ENCODE results near the gene MVK.

Gene MVK

DNA sequence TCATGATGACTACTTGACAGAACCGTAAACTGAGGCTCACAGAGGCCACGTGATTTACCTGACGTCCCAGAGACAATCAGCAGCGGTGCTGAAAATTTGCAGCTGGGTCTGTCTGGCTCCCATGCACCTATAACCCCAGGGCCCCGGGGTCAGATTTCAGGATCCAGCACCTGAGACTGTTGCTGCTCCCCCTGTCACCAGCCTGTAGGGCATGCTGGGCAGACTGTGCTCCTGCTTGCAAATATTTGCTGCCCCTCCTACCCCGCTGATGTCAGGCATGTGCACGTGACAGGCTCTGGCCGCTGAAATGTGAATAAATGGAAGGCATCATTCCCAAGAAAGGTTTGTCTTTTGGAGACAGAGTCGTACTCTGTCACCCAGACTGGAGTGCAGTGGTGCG, 6.3 kb upstream of the MVK start:
- DNase-seq, result no peak

GRCh38 chr12:109567967-109568366, 5.6 kb upstream of the MVK start:
- no peak for DNase-seq

DNA sequence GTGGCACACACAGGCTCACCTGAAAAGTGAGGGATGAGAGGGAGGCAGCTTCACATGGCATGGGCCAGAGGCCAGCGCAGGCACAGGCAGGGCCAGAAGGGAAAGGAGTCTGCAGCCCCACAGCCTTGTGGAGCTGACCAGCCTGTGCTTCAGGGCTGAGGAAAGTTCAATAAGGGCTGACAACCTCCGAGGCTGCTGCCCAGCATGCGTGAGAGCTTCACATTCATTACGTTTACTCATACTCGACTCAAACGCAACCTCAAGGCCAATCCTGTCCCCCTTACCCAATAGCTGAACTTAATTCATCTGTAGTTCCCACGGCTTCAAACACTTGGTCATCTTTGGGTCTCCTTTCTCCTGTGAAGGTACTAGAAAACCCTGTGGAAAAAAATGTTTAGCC, 5.1 kb upstream of the MVK start:
- no peak for DNase-seq

DNA sequence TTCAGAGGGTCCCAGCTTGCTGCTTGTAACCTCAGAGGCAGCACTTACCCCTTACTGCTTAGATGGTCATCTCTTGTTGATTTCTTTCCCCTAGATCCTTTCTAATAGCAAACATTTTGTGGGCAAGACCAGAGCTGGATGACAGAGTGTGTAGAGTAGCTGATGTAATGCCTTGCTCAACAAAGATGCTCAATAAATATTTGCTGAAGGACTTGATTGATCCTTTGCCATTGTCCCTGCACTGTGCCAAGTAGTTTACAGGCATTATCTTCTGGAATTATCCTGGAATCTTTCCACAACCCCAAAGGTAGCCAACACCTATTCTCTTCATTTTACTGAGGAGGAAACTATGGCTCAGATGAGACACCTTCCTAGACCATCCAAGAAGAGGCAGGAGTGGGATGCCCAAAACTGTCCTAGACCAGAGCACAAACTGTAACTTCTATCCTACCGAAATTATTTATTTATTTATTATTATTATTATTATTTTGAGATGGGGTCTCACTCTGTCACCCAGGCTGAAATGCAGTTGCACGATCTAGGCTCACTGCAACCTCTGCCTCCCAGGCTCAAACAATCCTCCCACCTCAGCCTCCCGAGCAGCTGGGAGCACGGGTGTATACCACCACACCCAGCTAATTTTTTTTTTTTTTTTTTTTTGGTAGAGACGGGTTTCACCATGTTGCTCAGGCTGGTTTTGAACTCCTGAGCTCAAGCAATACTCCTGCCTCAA, 1.7 kb upstream of the MVK start:
- no peak for DNase-seq

- DNase-seq, result no peak
Measured at GRCh38 chr12:109572506-109572845, 1.1 kb upstream of the MVK start.

GRCh38 chr12:109573914-109574244, 285 bp downstream of the MVK start:
- DNase-seq, result no peak

GRCh38 chr12:109575683-109576082, 2.1 kb downstream of the MVK start:
- no peak for DNase-seq

- DNase-seq, result no peak
Measured at GRCh38 chr12:109577311-109577710, 3.7 kb downstream of the MVK start.

DNA sequence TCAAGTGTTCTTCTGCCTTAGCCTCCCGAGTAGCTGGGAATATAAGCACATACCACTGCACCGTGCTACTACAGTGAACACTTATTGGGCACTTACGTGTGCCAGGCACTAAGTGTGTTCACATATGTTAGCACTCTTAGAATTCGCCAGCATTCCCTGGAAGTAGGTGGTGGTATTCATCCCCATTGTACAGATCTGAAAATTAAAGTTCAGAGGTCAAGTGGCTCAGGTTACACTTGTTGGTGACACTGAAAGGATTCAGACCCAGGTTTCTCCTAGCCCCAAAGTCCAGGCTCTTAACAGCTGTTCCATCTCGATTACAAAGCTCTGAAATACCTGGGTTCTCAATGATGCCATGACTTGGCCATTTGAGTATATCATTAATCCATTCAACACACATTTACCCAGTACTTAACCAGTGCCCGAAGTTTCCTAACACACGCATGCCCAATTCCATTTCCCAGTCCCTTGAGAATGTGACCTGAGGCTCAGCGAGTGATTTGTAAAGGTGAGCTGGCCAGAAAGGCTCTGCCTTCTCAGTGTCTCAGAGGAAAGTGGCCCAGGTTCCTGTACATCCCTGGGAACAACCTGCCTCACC, 4.8 kb downstream of the MVK start:
- DNase-seq, result no peak

GRCh38 chr12:109579639-109580038, 6.0 kb downstream of the MVK start:
- DNase-seq, result no peak

DNA sequence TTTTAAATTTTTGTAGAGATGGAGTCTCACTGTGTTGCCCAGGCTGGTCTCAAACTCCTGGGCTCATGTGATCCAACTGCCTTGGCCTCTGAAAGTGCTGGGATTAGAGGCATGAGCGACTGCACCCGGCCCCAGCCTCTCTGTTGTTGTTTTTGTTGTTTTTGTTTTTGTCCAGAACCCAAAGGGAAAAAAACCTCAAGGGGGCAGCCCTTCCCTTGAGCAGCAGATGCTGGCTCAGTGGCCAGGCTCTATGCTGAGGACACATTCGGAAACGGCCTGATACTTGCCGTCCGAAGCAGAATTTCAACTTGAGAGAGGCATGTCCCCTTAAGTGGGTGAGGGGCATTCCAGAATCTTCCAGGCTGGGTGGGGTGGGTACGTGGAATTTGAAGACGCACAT, 6.7 kb downstream of the MVK start:
- no peak for DNase-seq

- DNase-seq, result no peak
Measured at GRCh38 chr12:109580684-109581333, 7.2 kb downstream of the MVK start.

GRCh38 chr12:109581334-109581691, 7.7 kb downstream of the MVK start:
- no peak for DNase-seq

DNA sequence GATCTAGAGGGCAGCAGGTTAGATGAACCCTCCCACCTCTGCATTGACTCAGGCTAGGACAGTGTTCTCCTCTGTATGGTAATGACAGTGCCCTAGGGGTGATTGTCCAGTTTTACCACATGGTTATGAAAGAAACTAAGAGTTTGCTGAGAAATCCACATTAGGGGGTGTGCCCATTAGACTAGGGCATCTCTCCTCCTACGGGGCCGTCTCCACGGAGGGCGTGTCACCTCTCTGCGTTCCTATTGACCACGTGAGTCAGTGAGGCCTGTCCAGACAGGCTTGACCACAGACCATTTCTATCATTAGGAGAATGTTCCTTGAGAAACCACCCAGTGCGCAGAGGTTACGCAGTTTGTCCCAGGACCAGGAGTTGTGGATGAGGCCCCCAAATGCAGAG, 8.3 kb downstream of the MVK start:
- DNase-seq, result no peak

DNA sequence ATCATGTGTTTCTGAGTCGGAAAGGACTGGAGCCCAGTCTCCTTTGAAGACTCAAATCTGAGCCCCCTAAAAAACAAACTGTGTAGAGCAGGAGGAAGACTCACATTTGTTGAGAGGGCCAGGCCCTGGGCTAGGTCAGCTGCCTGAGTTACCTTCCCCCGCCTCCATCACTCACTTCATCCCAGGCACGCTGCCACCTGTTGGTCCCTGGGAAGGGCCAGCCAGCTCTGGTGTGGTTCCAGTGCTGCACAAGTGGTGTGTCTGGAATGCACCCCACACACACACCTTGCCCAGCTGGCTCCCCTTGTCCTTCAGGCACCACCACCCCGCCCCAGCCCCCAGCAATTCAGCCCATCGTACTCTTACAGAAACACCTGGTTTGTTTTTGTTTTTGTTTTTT, 9.0 kb downstream of the MVK start:
- no peak for DNase-seq

DNA sequence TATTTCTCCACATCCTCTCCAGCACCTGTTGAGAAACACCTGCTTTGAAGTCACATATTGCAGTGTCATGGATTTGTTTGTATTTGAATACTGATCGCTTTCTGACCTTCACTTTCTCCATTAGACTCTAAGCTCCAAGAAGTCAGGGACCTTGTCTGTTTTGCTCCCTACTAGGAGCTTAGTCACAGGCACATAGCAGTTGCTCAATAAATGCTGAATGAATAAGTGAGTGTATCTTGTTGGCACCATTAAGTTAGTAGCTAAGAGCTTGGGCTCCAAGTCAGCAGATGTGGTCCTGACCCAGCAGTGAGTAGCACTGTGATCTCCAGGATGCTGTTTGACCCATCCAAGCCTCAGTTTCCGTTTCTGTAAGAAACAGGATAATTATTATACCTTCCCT, 10.1 kb downstream of the MVK start:
- no peak for DNase-seq

GRCh38 chr12:109586385-109587296, 13.0 kb downstream of the MVK start:
- no peak for DNase-seq

GRCh38 chr12:109587921-109588320, 14.3 kb downstream of the MVK start:
- DNase-seq, result no peak

DNA sequence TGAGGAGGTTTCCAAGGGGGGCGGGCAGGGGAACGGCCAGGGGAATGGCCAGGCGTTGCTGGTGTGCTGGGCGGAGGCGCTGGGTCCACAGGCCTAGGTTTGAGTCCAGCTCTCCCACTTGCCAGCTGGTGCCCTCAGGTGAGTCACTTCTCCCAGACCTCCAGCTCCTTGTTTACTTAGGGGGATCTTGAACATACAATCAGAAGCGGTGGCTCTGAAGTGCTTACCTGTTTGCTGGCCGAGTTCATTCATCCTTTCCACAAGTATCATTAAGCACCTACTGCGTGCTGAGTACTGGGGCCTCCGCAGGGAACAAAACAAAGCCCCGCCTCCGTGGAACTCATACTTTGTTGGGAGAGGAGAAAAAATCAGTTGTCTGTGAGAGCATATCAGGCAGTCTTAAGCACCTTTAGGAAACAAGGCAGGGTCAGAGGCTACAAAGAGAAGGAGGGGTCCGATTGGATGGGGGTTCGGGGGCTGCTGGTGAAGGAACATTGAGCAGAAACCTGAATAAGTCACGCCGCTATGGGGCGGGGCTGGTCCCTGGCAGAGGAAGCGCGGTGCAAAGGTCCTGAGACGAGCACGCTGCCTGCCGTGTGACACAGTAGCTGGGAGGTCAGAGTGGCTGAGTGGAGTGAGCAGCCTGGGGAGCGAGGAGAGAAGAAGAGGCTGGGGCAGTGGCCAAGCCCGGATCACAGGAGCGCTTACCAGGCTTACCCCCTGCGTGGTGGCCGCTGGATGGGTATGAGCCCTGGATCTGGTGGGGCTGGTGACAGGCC, 15.1 kb downstream of the MVK start:
- DNase-seq, result no peak

- no peak for DNase-seq
Measured at GRCh38 chr12:109589240-109589590, 15.6 kb downstream of the MVK start.

GRCh38 chr12:109589691-109590245, 16.2 kb downstream of the MVK start:
- no peak for DNase-seq

- no peak for DNase-seq
Measured at GRCh38 chr12:109590566-109590965, 17.0 kb downstream of the MVK start.

GRCh38 chr12:109591041-109591440, 17.4 kb downstream of the MVK start:
- no peak for DNase-seq
